Type B pancreatic cell (in vitro differentiated cells): Measurements from ENCODE around the gene LRRC31. TPM values are rescaled to one million over a fixed set of nuclear protein-coding genes. Genes with fewer than 3 reads are reported as not detected.

Experiments used
- DNase-seq: peaks from one replicate; pipeline ENCODE4 v3.0.0; 2021; ENCODE audit warnings: mixed read lengths; ENCODE audit not compliant: unreplicated experiment; ENCODE audit errors: extremely low spot score
- H3K27ac Mint-ChIP-seq: 2 replicates; pipeline ENCODE4 v1.8.0; 2021; ENCODE audit warnings: mild to moderate bottlenecking, mixed read lengths
- H3K27me3 Mint-ChIP-seq: 2 replicates; pipeline ENCODE4 v1.8.0; 2021; ENCODE audit warnings: mixed read lengths
- H3K36me3 Mint-ChIP-seq: 2 replicates; pipeline ENCODE4 v1.8.0; 2021; ENCODE audit warnings: mixed read lengths
- H3K4me1 Mint-ChIP-seq: one replicate; pipeline ENCODE4 v1.8.0; 2021; ENCODE audit warnings: mixed read lengths; ENCODE audit not compliant: unreplicated experiment
- H3K4me3 Mint-ChIP-seq: 2 replicates; pipeline ENCODE4 v1.8.0; 2021; ENCODE audit warnings: mild to moderate bottlenecking, mixed read lengths
- H3K9me3 Mint-ChIP-seq: 2 replicates; pipeline ENCODE4 v1.8.0; 2021; ENCODE audit warnings: mixed read lengths
- total RNA-seq: library from RNA; stranded (reverse); gene quantifications from 2 replicates; pipeline ENCODE4 v1.2.1, GENCODE V29; 2021; ENCODE audit warnings: low replicate concordance
- TF ChIP-seq, protein P1 (sequence below): fragments of 200-600 bp; sonication (generic); conservative IDR thresholded peaks from 2 replicates; pipeline ENCODE4 v1.5.0; 2021; ENCODE audit warnings: antibody characterized with exemption, mild to moderate bottlenecking

LRRC31 gene
- total RNA-seq, 1 donor from 2014 or later, result 1.4 TPM

DNA sequence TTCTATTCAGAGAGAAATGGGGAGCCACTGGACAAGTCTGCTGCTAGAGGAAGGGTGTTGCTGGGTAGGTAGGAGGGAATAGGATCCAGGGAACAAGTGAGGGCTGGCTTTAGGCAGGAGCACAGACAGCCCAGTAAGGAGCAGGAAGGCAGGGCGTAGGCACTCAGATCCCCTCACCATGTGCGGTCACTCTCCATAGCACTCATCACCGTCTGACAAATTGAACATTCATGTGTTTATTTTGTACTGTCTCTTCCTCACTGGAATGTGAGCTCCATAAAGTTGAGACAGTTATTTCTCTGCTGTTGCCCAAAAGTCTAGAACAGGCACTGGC lies 32.8 kb downstream of the LRRC31 start:
- Mint-ChIP-seq H3K4me3 (no peak overlapping the region), H3K4me1 (peaks cover 6% of the 10 kb centered on the region), H3K27me3 (no peaks in the 10 kb centered on the region), H3K9me3 (peaks cover 4% of the 10 kb centered on the region), H3K27ac (no peak overlapping the region), H3K36me3 (no peaks in the 10 kb centered on the region)
- no peak for DNase-seq
- TF ChIP-seq, protein P1, sequence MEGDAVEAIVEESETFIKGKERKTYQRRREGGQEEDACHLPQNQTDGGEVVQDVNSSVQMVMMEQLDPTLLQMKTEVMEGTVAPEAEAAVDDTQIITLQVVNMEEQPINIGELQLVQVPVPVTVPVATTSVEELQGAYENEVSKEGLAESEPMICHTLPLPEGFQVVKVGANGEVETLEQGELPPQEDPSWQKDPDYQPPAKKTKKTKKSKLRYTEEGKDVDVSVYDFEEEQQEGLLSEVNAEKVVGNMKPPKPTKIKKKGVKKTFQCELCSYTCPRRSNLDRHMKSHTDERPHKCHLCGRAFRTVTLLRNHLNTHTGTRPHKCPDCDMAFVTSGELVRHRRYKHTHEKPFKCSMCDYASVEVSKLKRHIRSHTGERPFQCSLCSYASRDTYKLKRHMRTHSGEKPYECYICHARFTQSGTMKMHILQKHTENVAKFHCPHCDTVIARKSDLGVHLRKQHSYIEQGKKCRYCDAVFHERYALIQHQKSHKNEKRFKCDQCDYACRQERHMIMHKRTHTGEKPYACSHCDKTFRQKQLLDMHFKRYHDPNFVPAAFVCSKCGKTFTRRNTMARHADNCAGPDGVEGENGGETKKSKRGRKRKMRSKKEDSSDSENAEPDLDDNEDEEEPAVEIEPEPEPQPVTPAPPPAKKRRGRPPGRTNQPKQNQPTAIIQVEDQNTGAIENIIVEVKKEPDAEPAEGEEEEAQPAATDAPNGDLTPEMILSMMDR, result no peak

DNA sequence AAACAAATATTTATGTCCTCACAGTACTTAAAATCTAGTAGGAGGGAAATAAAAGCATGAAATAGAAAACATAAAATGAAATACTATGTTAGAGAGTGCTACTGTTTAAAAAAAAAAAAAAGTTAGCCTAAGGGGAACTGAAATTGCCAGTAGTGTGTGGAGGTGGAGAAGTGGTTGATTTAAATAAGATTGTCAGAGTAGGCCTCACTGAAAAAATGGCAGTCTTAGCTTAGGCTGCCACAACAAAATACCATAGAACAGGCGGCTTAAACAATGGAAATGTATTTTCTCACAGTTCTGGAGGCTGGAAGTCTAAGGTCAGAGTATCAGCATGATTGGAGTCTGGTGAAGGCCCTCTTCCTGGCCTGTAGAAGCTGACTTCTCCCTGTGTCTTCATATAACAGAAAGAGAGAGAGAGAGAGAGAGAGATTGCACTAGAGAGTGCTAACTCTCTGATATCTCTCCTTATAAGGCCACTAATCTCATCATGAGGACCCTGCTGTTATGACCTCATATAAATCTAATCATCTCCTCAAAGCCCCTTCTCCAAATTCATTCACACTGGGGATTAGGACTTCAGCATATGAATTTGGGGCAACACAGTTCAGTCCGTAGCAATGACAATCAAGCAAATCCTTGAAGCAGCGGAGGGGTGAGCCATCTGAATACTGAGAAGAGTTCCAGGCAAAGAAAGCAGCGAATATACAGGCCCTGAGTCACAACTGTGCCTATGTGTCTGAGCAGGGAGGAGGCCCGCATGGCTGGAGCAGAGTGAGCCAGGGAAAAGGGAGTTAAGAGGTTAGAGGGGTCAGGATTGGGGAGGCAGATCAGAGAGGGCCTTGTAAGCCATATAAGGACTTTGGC lies 33.4 kb downstream of the LRRC31 start:
- H3K4me1 Mint-ChIP-seq, result peaks cover 3% of the 10 kb centered on the region
- no peaks in the 10 kb centered on the region for H3K36me3 Mint-ChIP-seq
- H3K27ac Mint-ChIP-seq, result no peak overlapping the region
- H3K4me3 Mint-ChIP-seq, result no peak overlapping the region
- TF ChIP-seq, protein P1, result no peak
- peaks cover 4% of the 10 kb centered on the region for H3K9me3 Mint-ChIP-seq
- no peaks in the 10 kb centered on the region for H3K27me3 Mint-ChIP-seq
- no peak for DNase-seq

DNA sequence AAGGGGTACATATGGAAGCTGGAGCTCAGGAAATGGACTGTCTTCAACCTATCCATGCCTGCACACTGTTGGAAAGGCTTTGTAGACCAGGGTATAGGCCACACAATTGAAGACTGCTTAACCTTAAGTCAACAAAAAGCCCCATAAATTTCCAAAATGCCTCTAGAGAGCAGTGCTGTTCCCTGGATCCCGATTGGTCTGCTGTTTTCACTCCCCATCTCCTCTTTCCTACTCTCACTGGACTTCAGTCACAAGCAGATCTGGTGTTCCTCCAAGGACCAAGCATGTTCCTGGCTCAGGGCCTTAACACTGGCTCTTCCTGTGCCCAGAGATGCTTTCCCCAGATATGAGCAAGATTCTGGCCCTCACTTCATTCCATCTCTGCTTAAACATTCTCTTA lies 34.2 kb downstream of the LRRC31 start:
- TF ChIP-seq, protein P1, result no peak
- no peak overlapping the region for H3K4me3 Mint-ChIP-seq
- no peaks in the 10 kb centered on the region for H3K36me3 Mint-ChIP-seq
- no peaks in the 10 kb centered on the region for H3K27me3 Mint-ChIP-seq
- H3K9me3 Mint-ChIP-seq, result peaks cover 4% of the 10 kb centered on the region
- H3K27ac Mint-ChIP-seq, result no peak overlapping the region
- DNase-seq, result no peak
- H3K4me1 Mint-ChIP-seq, result no peaks in the 10 kb centered on the region

DNA sequence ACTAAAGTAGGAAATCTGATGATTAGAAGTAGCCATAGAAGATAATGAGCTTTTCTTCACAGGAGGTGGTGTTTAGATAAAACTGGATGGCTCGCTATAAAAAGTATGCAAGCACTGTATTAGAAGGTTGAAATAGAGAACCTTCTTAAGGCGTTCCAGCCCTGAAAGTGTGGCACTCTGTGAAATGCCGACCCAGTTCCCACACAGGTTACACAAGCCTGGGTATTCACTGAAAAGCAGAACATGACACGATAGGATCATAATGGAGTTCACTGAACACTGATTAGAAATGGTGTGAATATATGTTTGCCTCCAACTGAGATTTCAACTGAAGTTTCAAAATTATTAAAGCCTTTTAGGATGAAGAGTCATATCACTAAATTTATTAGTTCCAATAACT lies 42.0 kb downstream of the LRRC31 start:
- Mint-ChIP-seq H3K4me1 (no peaks in the 10 kb centered on the region), H3K36me3 (no peaks in the 10 kb centered on the region), H3K4me3 (no peak overlapping the region), H3K27ac (no peak overlapping the region), H3K27me3 (no peaks in the 10 kb centered on the region), H3K9me3 (peaks cover under 1% of the 10 kb centered on the region)
- DNase-seq, result no peak
- TF ChIP-seq, protein P1, result no peak

DNA sequence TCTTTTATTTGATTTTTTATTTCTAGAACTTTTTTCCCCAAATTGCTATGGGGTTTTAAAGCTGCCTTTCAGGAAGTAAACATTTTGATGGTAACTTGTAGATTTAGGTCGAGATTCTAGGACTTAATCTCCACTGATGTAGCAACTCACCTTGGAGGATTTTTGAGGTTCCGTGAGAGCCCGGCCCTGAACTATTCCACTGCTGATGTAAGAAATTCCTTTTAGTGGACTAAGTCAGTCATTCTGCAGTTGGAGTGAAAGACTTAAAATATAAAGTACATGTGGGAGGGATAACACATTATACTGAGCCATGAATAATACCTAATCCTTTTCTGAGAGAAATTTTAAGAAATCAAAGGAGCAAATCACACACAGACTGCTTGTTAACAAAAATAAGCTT lies 44.4 kb downstream of the LRRC31 start:
- Mint-ChIP-seq H3K36me3 (no peaks in the 10 kb centered on the region), H3K9me3 (no peaks in the 10 kb centered on the region), H3K27ac (no peak overlapping the region), H3K4me3 (no peak overlapping the region), H3K27me3 (no peaks in the 10 kb centered on the region), H3K4me1 (no peaks in the 10 kb centered on the region)
- TF ChIP-seq, protein P1, result no peak
- no peak for DNase-seq
